Tongue (tissue), 2 donors: ENCODE data around the gene NDUFAF3. TPM values are rescaled to one million over a fixed set of nuclear protein-coding genes. Genes with fewer than 3 reads are reported as not detected.
"Not testable (repeated sequence)": the region's sequence is repeated elsewhere in the genome, so short reads cannot be mapped to it uniquely, and the experiment has no call there.

ENCODE experiments used
- DNase-seq: peaks from one replicate; pipeline ENCODE4 v3.0.0-alpha.2; 2015
- total RNA-seq: library from RNA; depleted of rRNA; stranded (reverse); fragments of >200 nt; gene quantifications from one replicate; pipeline ENCODE4 v1.2.3, GENCODE V29; 2014

Gene NDUFAF3
- total RNA-seq, 1 donor from 2014 or later = 54.2 TPM

DNA sequence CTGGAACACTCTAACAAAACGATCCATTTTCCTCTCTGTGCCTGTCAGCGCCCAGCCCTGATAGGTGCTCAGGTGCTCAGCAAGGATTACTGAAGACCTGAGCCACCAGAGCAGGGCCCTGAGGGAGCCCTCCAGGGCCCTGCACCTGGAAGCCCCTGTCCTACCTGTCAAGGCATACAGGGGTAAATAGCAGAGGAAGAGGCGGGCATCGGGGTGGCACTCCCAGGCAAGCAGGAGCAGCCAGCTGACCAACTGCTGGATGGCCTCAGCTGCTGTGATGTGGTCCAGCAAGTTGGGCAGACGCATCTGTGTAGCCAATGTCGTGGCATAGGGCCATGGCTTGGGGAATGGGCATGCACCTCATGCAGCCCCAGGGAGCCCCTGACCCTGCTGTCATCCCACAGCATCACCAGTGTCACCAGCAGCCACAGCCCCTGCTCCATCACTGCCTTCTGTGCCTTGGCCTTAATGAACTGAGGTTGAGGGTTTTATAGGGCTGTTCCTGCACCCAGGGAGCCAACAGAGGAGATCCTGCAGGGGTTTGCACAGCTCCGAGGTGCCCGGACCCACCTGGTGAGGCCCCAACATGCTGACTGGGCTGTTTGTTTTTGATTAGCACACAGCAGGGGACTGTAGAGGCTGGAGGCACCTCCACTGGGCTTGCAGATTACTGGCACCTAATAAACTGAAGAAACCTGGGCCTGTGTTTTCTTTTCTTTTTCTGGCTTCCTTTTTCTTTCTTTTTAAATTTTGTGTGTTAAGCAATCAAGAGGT is 22.6 kb upstream of the NDUFAF3 start:
- DNase-seq = no peak

DNA sequence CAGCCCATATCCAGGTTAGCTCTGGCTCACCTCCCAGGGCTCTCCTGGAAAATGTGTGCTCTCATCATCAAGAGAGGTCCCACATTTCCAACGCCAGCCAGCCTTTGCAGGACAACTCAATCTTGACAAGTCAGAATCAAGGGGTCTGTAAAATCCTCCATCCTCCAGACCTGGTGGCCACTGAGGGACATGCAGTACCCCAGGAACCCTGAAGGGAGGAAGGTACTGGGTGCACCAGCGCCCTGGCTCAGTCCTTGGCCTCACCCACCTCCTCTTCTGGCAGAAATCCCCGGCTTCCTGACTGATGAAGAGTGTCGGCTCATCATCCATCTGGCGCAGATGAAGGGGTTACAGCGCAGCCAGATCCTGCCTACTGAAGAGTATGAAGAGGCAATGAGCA is 20.8 kb upstream of the NDUFAF3 start:
- no peak for DNase-seq

DNA sequence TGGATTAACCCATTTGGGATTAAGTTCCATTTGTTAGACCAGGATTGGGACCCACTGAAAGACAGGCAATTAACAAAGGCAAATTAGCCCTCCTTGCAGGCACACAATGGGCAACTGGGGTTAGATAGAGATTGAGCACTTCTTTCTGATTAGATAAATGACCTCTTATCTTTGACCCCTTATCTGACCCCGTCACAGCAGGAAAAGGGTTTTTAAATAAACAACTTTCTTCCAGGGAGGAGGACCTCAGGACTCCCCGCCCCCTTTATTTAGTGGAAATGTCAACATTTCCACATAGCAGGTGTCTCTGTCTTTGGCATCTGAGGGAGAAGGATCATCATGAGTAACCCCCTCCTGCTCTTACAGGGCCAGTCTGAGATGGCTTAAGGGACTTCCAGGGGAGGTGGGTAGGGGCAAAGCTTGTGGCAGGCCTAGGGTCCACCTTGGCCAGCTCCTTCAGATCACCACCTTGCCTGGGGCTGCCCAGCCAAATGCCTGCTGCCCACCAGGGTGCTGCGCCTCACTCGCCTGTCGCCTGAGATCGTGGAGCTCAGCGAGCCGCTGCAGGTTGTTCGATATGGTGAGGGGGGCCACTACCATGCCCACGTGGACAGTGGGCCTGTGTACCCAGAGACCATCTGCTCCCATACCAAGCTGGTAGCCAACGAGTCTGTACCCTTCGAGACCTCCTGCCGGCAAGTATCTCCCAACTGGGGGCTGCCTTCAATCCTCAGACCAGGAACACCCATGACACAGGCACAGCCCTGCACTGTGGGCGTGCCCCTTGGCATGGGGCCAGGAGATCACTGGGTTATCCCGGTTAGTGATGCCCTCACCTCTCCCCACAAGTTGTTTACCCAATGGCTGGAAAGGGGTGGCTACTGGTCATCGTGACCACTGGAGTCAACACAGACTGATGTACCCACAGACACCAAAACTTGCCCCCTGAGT is 17.3 kb upstream of the NDUFAF3 start:
- no peak for DNase-seq

DNA sequence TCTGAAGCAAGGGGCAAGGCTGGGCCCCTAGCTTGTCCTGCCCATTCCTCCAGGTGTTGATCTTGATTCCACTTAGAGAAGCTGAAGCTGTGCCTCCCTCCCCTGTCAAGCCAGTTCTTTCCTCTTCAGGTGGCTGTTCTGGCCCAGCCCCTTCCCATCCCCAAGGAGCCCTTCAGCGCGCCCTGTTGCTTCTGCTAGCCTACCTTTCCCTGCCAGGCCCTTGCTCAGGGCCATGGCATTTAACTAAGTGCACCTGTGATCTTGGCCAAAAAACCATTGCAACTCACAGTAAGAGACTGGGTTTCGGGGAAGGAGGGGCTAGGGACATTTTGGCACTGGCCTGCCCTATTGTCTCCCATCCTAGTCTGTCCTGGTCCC is 16.6 kb upstream of the NDUFAF3 start:
- no peak for DNase-seq

DNA sequence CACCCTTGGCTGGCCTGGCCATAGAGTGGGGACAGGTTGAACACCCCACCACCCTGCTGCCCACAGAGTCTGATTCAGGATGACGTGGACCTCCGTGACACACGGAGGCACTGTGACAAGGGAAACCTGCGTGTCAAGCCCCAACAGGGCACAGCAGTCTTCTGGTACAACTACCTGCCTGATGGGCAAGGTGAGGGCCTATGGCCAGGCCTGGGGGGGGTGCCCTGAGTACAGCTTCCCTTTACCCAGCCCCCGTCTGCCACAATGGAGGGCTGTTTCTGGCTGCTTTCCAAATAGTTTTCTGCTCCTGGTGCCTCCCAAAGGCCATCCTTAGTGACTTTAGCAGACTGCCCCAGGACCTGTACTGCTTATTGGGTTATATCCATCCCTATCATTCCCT is 15.9 kb upstream of the NDUFAF3 start:
- DNase-seq = no peak

DNA sequence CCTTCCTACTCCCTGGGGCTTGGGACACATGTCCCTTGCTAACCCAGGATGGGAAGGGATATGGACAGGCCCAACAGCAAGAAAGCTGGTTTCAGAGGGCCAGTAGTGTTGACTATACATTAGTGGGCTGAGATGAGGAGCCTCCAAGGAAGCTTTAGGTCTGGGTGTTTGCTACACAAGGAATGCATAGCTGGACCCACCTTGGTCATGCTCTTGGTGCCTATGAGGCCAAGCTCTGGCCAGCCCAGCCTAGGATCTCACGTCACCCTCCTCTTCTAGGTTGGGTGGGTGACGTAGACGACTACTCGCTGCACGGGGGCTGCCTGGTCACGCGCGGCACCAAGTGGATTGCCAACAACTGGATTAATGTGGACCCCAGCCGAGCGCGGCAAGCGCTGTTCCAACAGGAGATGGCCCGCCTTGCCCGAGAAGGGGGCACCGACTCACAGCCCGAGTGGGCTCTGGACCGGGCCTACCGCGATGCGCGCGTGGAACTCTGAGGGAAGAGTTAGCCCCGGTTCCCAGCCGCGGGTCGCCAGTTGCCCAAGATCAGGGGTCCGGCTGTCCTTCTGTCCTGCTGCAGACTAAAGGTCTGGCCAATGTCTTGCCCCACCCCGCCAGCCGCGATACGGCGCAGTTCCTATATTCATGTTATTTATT is 15.4 kb upstream of the NDUFAF3 start:
- peak; percentile 54 for DNase-seq

DNA sequence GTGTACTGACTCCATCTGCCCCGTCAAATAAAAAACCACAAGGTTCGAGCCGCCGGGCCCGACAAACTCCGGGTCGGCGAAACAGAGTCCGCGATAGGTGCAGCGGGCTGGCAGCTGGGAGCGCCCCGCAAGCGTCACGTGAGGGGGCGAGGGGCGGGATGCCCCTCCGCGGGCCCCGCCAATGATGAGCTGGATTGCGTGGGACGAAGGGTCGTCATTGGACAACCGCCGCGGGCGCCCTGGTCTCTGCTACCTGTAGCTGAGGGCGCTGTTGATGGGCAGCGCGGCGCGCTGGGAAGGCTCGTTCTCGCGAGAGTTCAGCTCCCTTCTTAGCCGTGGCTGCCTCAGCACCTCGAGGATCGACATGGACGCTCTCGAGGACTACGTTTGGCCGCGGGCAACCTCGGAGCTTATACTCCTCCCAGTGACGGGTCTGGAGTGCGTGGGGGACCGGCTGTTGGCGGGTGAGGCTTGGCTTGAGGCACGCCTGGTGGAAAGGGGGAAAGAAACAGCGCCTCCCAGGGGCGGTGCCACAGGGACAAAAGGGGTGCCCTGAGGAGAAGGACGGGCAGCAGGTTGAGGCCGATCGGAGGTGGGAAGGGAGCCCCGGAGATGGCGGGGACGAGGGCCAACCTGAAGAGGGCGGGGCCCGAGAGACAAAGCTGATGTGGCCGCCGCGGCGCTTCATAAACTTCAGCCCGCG is 14.7 kb upstream of the NDUFAF3 start, which contains the start of gene WDR6:
WDR6 (plus strand) TSS at position 324 of the 703 bp plus-strand sequence; CDS start at position 365, 41 bp downstream.
- peak; percentile 99 for DNase-seq

DNA sequence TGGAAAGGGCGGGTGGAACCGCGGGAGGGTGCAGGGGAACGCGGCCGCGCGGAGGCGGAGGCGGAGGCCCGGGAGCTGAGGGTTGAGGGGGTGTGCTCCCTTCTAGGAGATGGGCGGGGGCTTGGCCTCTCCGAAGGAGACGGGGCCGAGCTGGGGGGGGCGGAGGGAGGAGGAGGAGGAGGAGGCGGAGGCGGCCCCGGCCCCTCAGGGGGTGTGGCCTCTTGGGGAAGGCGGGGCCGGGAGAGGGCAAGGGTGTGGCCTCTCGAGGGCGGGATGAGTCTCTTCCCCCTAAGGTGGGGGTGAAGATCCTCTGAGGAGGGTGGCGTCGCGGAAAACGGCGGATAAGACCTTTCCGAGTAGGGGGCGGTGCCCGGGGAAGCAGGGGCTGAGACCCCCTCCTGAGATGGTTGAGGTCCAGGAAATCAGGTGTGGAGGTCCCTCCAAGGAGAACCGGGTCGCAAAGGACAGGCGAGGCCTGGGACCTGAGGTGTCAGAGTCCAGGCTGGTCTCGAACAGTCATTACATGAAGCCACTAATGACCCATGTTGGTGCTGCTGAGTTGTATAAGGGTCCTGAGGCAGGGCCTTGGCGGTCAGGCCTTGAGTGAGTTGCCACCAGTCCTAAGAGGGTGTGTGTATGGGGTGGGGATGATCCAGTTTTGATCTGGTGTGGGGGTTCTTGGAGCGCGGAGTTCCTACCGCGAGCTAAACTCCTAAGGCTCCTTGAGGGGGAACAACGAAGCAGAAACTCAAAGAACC is 14.0 kb upstream of the NDUFAF3 start:
- DNase-seq = peak; percentile 94

DNA sequence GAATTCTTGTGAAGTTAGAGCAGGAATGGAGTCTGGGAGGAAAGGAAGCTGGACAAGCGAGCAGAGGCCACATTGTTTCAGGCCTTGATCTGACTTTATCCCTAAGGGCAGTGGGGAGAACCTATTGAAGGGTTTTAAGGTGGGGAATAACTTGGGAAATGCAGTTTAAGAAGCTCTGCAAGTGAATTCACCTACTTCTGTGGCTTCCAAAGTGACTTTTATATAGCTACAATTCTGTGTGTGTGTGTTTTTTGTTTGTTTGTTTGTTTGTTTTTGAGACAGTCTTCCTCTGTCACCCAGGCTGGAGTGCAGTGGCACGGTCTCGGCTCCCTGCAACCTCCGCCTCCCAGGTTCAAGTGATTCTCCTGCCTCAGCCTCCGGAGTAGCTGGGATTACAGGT is 13.3 kb upstream of the NDUFAF3 start:
- not testable (repeated sequence) for DNase-seq

DNA sequence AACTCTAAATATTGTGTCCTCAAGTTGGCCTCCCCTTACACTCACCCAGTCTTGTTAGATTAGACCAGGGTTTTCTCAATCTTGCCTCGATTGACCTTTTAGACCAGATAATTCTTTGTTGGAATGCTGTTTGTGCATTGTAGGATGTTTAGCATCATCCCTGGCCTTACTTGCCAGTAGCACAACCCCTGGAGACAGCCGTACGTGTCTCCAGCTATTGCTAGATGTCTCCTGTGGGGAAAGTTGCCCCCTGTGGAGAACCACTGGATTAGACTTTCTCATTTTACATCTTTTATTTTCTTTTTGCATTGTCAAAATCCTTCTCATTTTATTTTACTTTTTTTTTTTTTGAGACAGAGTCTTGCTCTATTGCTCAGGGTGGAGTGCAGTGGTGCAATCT is 12.5 kb upstream of the NDUFAF3 start:
- no peak for DNase-seq

DNA sequence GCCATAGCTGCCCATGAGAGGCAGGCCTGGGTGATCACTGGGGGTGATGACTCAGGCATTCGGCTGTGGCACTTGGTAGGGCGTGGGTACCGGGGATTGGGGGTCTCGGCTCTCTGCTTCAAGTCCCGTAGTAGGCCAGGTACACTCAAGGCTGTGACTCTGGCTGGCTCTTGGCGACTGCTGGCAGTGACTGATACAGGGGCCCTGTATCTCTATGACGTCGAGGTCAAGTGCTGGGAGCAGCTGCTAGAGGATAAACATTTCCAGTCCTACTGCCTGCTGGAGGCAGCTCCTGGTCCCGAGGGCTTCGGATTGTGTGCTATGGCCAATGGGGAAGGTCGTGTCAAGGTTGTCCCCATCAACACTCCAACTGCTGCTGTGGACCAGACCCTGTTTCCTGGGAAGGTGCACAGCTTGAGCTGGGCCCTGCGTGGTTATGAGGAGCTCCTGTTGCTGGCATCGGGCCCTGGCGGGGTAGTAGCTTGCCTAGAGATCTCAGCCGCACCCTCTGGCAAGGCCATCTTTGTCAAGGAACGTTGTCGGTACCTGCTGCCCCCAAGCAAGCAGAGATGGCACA is 9.4 kb upstream of the NDUFAF3 start:
- DNase-seq = peak; percentile 40

DNA sequence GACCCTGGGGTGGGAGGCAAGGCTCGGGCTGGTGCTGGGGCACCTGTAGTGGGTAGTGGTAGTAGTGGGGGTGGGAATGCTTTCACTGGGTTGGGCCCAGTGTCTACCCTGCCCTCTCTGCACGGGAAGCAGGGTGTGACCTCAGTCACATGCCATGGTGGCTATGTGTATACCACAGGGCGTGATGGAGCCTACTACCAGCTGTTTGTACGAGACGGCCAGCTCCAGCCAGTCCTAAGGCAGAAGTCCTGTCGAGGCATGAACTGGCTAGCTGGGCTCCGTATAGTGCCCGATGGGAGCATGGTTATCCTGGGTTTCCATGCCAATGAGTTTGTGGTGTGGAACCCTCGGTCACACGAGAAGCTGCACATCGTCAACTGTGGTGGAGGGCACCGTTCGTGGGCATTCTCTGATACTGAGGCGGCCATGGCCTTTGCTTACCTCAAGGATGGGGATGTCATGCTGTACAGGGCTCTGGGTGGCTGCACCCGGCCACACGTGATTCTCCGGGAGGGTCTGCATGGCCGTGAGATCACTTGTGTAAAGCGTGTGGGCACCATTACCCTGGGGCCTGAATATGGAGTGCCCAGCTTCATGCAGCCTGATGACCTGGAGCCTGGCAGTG is 8.7 kb upstream of the NDUFAF3 start:
- DNase-seq = no peak

DNA sequence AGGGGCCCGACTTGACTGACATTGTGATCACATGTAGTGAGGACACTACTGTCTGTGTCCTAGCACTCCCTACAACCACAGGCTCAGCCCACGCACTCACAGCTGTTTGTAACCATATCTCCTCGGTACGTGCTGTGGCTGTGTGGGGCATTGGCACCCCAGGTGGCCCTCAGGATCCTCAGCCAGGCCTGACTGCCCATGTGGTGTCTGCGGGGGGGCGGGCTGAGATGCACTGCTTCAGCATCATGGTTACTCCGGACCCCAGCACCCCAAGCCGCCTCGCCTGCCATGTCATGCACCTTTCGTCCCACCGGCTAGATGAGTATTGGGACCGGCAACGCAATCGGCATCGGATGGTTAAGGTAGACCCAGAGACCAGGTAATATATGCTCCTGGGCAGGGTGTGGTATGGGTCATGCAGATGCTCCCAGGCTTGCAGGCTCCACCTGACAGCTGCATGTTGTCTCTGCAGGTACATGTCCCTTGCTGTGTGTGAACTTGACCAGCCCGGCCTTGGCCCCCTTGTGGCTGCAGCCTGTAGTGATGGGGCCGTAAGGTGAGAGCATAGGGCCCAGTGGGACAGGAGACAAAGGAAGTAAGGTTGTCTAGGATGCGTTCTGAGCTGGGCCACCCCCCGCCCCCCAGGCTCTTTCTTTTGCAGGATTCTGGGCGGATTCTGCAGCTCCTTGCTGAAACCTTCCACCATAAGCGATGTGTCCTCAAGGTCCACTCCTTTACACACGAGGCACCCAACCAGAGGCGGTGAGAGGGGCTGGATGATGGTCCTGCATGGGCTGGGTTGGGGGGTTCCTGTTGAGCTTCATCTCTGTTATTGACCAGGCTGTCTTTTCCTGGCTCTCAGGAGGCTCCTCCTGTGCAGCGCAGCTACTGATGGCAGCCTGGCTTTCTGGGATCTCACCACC is 7.9 kb upstream of the NDUFAF3 start:
- no peak for DNase-seq

DNA sequence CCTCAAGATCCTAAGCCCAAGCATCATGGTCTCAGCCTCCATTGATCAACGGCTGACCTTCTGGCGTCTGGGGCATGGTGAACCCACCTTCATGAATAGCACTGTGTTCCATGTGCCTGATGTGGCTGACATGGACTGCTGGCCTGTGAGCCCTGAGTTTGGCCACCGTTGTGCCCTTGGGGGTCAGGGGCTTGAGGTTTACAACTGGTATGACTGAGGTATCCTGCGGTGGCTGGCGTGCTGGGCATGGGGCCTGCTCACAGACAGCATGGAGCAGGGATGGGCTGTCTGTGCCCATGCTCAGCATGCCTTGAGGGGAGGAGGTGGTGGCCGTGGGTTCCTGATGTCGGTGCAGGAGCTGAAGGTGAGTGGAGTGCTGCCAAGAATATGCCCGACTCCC is 6.8 kb upstream of the NDUFAF3 start:
- DNase-seq = no peak

DNA sequence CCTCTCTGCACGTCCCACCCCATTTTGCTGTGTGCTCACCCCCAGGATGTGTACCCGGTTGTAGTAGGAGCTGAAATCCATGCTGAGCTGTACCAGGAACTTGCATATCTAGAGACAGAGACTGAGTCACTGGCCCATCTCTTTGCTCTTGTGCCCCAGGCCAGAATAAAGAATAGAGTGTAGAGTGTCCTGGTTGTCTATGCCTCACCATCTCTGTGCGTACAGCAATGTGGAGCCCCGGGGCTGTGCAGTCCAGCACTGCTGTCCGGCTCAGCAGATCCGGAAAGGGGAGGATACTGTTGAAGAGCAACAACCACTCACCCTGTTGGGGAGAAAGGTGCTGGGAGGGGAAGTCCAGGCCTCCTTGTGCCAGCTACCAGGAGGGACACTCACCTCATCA is 6.2 kb upstream of the NDUFAF3 start:
- no peak for DNase-seq

DNA sequence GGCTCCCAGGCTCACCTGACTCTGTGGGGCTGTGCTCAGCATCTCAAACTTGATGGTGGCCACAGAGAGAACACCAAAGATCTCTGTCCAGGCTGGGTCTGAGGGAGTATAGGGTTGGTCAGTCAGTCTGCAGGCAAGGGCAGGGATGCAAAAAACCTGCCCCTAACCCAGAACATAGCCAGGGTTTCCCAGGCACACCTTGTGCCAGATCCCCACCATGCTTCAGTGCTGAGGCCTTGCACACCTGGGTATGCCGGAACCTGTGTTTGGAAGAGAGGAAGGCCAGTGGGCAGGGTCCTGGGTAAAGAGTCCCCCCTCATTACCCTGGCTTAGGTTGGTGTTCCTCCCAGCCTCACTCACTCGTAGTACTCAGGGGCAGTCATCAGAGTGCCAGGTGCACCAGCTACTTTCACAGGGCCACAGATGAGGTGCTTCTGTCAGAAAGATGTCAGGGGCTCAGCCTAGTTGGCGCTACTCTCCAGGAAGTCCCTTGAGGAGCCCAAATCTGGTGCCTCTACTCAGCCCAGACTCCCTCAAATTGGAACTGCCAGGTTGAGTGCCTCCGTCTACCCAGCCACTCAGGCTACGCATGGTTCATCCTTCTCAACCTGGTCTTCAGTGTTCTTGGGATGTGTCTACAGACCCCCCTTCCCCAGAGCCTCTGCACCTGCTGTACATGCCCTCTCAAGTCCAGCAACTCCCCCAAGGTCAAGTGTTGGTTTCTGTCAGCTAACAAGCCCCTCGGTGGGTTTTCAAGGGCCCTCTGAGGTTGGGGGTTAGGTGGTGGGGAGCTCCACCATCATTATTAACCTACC is 5.3 kb upstream of the NDUFAF3 start:
- DNase-seq = no peak

DNA sequence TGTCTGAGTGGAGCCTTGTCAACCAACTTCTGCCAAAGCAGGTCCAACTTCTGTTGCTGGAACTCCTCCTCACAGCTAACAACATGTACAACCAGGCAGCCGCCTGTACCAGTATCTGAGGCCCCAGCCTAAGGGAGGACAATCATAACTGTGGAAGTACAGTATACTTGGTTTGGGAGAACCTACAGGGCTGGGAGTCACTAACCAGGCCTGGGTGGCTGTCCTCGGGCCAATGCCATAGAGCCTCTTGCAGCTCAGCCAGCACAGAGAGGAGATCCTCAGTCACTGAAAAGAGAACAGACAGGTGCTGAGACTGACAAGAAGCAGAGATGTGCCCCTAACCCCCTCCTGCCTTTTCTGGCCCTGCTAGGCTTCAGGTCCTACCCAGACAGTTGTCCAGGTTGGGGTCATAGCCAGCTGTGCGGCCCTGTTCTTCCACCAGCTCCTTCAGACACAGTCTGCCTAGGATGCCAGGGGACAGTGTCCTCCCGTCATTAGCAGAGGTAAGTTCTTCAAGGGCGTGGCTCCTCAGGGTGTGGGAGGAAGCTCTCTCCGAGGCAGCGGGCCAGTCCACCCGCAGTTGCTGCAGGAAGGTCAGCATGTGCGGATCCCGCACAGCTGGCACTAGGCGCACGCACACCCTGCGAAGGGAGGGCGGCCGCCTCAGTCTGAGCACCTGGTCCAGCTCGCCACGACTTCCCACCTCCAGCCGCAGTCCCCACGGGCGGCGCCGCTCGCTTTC is 4.5 kb upstream of the NDUFAF3 start:
- DNase-seq = peak; percentile 17
